ENCODE measurements around the gene ELFN1.

ELFN1 gene

DNA sequence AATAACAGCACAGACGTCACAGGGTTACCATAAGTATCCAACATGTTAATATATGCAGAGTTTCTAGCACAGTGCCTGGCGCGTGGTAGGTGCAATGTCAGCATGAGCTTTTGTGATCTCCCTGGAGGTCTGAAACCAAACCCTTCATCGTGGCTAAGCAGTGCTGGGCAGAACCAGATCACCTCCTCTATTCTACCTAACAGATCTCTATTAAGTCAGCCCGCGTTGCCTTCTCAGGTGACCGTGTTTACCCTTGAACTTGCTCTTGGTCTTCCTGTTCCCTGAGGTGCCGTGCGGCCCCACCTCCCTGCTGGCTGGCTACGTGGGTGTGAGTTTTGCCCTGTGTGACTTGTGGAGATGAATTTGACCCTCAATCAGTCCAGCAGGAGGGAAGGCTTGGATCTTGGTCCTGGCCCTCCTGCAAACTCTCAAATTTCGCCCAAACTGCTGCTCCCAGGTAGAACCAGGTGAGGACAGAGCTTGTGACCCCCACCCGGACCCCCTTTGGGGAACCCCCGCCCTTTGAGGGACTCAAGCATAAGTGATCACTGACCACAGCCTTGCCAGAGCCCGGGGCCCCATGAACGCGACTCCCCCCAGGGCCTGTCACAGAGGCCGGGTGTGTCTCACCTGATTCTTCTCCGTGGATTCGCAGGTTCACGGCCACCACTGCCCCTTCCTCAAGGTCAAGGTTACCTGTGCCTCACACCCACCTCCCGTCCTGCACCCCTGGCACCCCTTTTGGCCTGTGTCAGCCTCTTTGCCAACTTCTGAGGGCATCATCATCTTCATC lies 54.2 kb downstream of the ELFN1 start:
- no peak overlapping the region for H3K4me3 ChIP-seq (ENCODE audit: low read depth, low read length)
- TF ChIP-seq, protein P1, sequence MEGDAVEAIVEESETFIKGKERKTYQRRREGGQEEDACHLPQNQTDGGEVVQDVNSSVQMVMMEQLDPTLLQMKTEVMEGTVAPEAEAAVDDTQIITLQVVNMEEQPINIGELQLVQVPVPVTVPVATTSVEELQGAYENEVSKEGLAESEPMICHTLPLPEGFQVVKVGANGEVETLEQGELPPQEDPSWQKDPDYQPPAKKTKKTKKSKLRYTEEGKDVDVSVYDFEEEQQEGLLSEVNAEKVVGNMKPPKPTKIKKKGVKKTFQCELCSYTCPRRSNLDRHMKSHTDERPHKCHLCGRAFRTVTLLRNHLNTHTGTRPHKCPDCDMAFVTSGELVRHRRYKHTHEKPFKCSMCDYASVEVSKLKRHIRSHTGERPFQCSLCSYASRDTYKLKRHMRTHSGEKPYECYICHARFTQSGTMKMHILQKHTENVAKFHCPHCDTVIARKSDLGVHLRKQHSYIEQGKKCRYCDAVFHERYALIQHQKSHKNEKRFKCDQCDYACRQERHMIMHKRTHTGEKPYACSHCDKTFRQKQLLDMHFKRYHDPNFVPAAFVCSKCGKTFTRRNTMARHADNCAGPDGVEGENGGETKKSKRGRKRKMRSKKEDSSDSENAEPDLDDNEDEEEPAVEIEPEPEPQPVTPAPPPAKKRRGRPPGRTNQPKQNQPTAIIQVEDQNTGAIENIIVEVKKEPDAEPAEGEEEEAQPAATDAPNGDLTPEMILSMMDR (IDR thresholded peaks at IDR 0.05; ENCODE audit: borderline replicate concordance, insufficient read depth, low read depth, low read length) = no peak

DNA sequence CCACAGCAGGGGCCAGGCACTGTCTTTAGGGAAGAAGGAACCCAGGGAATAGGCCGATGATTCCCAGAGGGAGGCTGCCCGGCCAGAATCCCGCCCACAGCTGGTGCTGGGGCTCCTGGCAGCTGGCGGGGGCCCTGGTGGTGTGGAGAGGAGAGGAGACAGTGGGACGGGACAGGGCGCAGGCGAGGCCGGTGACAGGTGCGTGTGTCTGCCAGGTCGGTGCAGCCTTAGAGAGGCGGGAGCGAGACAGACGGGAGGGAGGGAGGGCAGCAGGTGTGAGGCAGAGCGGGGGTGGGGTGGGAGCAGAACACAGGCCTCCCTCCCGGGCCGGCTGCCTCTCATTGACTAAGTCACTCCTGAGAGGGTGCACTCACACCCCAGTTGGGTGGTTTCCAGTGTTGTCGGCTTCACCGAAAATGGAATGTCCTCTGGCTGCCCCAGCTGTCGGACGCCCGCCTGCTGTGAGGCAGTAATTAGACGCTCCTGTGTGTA lies 55.2 kb downstream of the ELFN1 start:
- no peak overlapping the region for H3K4me3 ChIP-seq (ENCODE audit: low read depth, low read length)
- TF ChIP-seq, protein P1 (IDR thresholded peaks at IDR 0.05; ENCODE audit: borderline replicate concordance, insufficient read depth, low read depth, low read length) = no peak

DNA sequence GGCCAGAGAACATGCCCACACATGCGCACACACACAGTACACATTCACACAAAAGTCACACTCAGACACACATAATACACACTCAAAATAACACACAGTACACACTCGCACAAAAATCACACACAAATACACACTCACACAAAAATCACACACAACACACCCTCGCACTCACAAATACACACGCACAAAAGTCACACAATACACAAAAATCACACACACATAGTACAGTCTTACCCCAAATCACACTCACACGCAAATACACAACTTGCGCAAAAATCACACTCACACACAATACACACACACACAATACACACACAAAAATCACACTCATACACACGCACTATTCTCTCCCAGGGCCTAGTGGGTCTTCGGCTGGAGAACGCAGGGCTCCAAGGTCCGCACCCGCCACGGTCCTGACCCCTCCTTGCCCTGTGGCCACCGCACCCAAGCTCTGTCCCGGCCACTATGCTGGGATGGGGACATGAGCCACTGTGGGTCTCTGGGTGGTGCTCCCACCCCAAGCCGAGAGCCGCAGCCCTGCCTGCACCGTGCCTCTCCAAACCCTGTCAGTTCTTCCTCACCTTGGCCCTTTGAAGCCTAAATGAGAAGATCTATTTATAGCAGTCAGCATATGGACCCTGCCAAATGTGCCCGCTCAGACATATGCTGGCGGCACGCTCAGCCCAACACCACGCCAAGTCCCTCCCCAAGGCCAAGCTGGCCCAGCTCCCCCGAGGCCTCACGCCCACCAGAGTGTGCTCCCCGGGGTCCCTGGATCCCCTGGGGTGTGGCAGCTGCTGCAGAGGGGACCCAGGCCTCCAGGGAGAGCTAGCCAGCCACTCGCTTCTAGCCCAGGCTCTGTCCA lies 55.9 kb downstream of the ELFN1 start:
- TF ChIP-seq, protein P1 (IDR thresholded peaks at IDR 0.05; ENCODE audit: borderline replicate concordance, insufficient read depth, low read depth, low read length) = no peak
- no peak overlapping the region for H3K4me3 ChIP-seq (ENCODE audit: low read depth, low read length)

DNA sequence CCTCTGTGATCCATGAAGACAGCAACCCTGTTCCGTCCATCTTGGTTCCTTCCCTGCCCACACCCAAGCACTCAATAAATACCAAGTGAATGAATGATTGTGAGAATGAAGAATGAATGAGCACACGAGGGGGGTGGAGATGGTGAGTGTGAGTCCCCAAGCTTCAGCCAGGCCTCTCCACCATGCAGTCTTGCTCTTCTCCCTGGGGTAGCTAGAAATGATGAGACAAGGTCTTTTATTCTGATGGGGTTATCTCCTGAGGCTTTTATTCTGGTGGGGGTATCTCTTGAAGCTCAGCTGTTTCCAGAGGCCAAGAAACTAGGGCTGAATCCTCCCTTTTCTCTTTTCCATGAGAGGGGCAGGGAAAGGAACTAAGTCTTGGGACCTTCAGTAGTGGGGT lies 57.0 kb downstream of the ELFN1 start:
- no peak overlapping the region for H3K4me3 ChIP-seq (ENCODE audit: low read depth, low read length)
- TF ChIP-seq, protein P1 (IDR thresholded peaks at IDR 0.05; ENCODE audit: borderline replicate concordance, insufficient read depth, low read depth, low read length) = no peak

DNA sequence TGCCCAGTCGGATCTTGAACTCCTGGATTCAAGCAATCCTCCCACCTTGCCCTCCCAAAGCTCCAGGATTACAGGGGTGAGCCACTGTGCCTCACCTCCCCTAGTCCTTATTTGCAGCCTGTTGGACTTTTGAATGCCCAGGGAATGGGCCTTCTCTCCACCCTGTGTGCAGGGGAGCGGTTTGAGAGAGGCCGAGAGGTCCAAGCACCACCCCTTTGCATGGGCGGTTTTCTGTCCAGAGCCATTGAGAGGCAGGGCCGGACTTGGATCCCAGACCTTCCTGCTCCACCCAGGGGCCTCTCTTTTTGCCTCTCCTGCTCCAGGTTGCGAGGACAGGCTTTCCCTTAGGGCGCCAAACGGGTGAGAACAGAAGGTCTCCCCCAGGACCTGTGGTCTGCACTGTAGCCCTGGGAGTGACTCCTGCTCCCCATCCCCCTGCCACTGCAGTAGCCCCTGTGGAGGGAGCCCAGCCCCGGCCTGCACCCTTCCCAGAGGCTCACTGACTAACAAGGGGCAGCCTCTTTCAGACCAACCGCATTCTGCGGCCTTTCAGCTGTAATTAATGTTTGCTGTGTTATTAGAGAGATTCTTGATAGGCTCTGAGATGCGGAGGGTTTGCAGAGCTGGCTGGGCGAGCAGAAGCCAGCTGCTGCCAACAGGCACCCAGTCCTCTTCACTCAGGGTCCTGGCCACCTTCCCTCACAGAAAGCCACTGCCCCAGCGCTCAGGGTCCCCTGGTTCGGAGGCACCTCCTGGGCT lies 57.9 kb downstream of the ELFN1 start:
- TF ChIP-seq, protein P1 (IDR thresholded peaks at IDR 0.05; ENCODE audit: borderline replicate concordance, insufficient read depth, low read depth, low read length) = no peak
- H3K4me3 ChIP-seq (ENCODE audit: low read depth, low read length) = no peak overlapping the region

DNA sequence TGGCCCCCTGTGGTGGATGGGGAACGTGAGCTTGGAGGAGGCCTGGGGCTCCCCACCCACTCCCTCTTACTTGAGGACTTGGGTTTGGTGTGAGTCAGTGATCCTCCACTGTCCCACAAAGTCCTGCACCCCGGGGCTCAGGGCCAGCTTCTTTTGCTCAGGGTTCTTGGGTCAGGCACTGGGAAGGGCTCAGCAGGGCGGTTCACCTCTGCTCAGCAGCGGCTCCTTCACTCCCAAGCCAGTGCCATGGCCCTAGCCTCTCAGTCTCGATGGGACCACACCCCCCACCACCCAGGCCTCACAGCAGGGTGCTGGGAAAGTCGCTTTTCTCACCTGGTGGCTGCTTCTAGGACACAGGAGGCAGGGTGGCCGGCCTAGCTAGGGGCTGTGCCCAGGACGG lies 59.1 kb downstream of the ELFN1 start:
- TF ChIP-seq, protein P1 (IDR thresholded peaks at IDR 0.05; ENCODE audit: borderline replicate concordance, insufficient read depth, low read depth, low read length) = no peak

More for the DNA sequence above, 59.1 kb downstream of the ELFN1 start:
- H3K4me3 ChIP-seq (ENCODE audit: low read depth, low read length) = no peak overlapping the region
